Gastrocnemius medialis (tissue), 4 donors: ENCODE measurements around the gene SLC1A5.

ENCODE experiments used
- CTCF ChIP-seq, 5 experiments: fragments of 450-650 bp in 3 of 5; fragments of 200-600 bp in 2 of 5; sonication (generic) in 2 of 5; IDR thresholded peaks in 4 of 5; conservative IDR thresholded peaks in 1 of 5; 1 replicate in 4 of 5; 2 replicates in 1 of 5; pipeline ENCODE4 v1.5.1; 2016 to 2019; ENCODE audit warnings: antibody characterized with exemption in 5 of 5, mild to moderate bottlenecking in 3 of 5, moderate library complexity in 3 of 5
- POLR2A ChIP-seq, 2 donors: fragments of 450-650 bp; IDR thresholded peaks; one replicate each; pipeline ENCODE4 v1.6.1; 2017; ENCODE audit warnings: antibody characterized with exemption in 2 of 2, mild to moderate bottlenecking in 2 of 2, moderate library complexity in 2 of 2

- no peak for TF ChIP-seq CTCF (IDR thresholded peaks at IDR 0.05 in 4 of 5, conservative IDR thresholded peaks at IDR 0.05 in 1 of 5)
- TF ChIP-seq POLR2A (IDR thresholded peaks at IDR 0.05): no peak
These were observed 24.8 kb upstream of the SLC1A5 start for GRCh38 chr19:46812977-46813838.
